Gastroesophageal sphincter (tissue), 3 donors: Measurements from ENCODE around the gene GPR153.

Experiments
- EP300 ChIP-seq: sonication (generic); formaldehyde crosslinking; IDR thresholded peaks from one replicate; pipeline ENCODE4 v1.6.1; 2017; ENCODE audit warnings: antibody characterized with exemption, mild to moderate bottlenecking
- POLR2A ChIP-seq, 2 donors: fragments of 450-650 bp; IDR thresholded peaks; one replicate each; pipeline ENCODE4 v1.6.1; 2017; ENCODE audit warnings: antibody characterized with exemption in 2 of 2, mild to moderate bottlenecking in 2 of 2, moderate library complexity in 1 of 2
- POLR2AphosphoS5 ChIP-seq: sonication (generic); formaldehyde crosslinking; IDR thresholded peaks from one replicate; pipeline ENCODE4 v1.6.1; 2017; ENCODE audit warnings: antibody characterized with exemption
- TF ChIP-seq, protein P1 (sequence below), 4 experiments: fragments of 200-600 bp in 2 of 4; fragments of 450-650 bp in 2 of 4; sonication (generic) in 1 of 4; IDR thresholded peaks; one replicate each; pipeline ENCODE4 v1.5.1; 2017 to 2019; ENCODE audit warnings: antibody characterized with exemption in 4 of 4, mild to moderate bottlenecking in 2 of 4, moderate library complexity in 2 of 4

DNA sequence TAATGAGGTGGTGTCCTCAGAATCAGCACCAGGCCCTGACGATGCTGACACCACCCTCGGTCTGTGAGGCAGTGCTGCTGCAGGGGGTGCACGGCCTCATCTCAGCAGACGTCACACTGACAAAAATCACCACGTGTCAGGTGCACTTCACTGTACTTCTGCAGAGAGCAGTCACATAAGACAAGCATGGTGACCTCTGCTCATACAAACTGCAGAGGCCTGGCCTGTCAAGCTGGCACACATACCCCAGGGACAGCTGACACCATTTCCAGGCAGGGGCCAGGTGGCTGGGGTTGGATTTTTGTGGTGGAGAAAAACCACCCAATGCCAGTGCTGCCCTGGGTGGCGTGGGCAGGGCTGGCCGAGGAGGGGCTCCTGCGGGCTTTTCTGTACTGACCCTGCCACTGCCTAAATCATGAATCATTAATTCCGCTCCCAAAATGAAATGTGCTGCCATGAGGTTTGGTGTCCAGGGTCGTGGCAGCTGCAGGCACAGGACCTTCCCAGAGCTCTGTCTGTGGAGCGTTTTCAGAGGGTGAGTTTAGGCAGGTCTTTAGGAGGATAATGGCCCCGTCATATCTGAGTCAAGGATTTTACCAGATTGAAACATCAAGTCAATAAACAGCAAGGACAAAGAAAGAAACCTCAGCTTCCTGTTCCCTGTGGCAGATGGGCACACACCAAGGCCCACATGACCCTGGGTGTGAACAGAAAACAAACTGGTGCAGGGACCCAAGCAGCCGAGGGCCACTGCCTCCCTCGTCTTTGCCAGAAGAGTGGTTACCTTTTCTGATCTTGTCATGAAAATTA is 33.4 kb upstream of the GPR153 start:
- TF ChIP-seq, protein P1, sequence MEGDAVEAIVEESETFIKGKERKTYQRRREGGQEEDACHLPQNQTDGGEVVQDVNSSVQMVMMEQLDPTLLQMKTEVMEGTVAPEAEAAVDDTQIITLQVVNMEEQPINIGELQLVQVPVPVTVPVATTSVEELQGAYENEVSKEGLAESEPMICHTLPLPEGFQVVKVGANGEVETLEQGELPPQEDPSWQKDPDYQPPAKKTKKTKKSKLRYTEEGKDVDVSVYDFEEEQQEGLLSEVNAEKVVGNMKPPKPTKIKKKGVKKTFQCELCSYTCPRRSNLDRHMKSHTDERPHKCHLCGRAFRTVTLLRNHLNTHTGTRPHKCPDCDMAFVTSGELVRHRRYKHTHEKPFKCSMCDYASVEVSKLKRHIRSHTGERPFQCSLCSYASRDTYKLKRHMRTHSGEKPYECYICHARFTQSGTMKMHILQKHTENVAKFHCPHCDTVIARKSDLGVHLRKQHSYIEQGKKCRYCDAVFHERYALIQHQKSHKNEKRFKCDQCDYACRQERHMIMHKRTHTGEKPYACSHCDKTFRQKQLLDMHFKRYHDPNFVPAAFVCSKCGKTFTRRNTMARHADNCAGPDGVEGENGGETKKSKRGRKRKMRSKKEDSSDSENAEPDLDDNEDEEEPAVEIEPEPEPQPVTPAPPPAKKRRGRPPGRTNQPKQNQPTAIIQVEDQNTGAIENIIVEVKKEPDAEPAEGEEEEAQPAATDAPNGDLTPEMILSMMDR (IDR thresholded peaks at IDR 0.05): no peak
- TF ChIP-seq EP300 (no peak), POLR2AphosphoS5 (no peak), POLR2A (IDR thresholded peaks at IDR 0.05) (no peak)
